ENCODE results near the gene GTF2IRD2.
"Not testable (repeated sequence)": the region's sequence is repeated elsewhere in the genome, so short reads cannot be mapped to it uniquely, and the experiment has no call there.

GRCh38 chr7:74820146-74820805 is 31.1 kb downstream of the GTF2IRD2 start:
- TF ChIP-seq, protein P1, sequence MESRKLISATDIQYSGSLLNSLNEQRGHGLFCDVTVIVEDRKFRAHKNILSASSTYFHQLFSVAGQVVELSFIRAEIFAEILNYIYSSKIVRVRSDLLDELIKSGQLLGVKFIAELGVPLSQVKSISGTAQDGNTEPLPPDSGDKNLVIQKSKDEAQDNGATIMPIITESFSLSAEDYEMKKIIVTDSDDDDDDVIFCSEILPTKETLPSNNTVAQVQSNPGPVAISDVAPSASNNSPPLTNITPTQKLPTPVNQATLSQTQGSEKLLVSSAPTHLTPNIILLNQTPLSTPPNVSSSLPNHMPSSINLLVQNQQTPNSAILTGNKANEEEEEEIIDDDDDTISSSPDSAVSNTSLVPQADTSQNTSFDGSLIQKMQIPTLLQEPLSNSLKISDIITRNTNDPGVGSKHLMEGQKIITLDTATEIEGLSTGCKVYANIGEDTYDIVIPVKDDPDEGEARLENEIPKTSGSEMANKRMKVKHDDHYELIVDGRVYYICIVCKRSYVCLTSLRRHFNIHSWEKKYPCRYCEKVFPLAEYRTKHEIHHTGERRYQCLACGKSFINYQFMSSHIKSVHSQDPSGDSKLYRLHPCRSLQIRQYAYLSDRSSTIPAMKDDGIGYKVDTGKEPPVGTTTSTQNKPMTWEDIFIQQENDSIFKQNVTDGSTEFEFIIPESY (IDR thresholded peaks at IDR 0.05; ENCODE audit: borderline replicate concordance, low read depth): not testable (repeated sequence)
- not testable (repeated sequence) for TF ChIP-seq POLR2AphosphoS5 (IDR thresholded peaks at IDR 0.05; ENCODE audit: low read depth, low read length); GATA2 (CRISPR knock-in tag; IDR thresholded peaks at IDR 0.05); SIN3A (IDR thresholded peaks at IDR 0.05; ENCODE audit: borderline replicate concordance, low read depth, low read length); FOXJ3 (CRISPR knock-in tag; IDR thresholded peaks at IDR 0.05); CTCF (IDR thresholded peaks at IDR 0.05); JUND (IDR thresholded peaks at IDR 0.05); REST (IDR thresholded peaks at IDR 0.05; ENCODE audit: low read depth, low read length); RCOR1 (IDR thresholded peaks at IDR 0.05; ENCODE audit: low read length); EP300 (IDR thresholded peaks at IDR 0.05; ENCODE audit: borderline replicate concordance in 1 of 2, low read depth in 1 of 2, low read length in 1 of 2); ELF1 (IDR thresholded peaks at IDR 0.05)

Measured in SK-N-SH (cell line).